NT2/D1 (cell line): ENCODE results near the gene ZNF205.

Experiments
- DNase-seq: peaks from one replicate; pipeline ENCODE4 v3.0.0-alpha.2; 2011; ENCODE audit warnings: low read depth, low spot score
- H3K27me3 ChIP-seq: 2 replicates; pipeline ENCODE4 v1.6.0; 2011; ENCODE audit warnings: mild to moderate bottlenecking; ENCODE audit not compliant: insufficient read length, insufficient read depth
- H3K36me3 ChIP-seq: 2 replicates; pipeline ENCODE4 v1.6.1; 2011; ENCODE audit warnings: mild to moderate bottlenecking, low read length, mixed read lengths; ENCODE audit not compliant: insufficient read depth, insufficient read length
- H3K4me1 ChIP-seq: 2 replicates; pipeline ENCODE4 v1.5.1; 2011; ENCODE audit not compliant: insufficient read depth, insufficient read length
- H3K4me3 ChIP-seq: 2 replicates; pipeline ENCODE4 v1.5.1; 2011; ENCODE audit warnings: low read depth; ENCODE audit not compliant: insufficient read length
- H3K9ac ChIP-seq: 2 replicates; pipeline ENCODE4 v1.6.0; 2011; ENCODE audit warnings: low read depth; ENCODE audit not compliant: insufficient read length
- H3K9me3 ChIP-seq: 2 replicates; pipeline ENCODE4 v1.5.1; 2011; ENCODE audit warnings: mild to moderate bottlenecking, low read length; ENCODE audit not compliant: insufficient read depth
- SUZ12 ChIP-seq: IDR thresholded peaks from 2 replicates; pipeline ENCODE4 v1.6.1; 2011; ENCODE audit not compliant: insufficient read length, insufficient read depth; ENCODE audit errors: extremely low read depth
- YY1 ChIP-seq: IDR thresholded peaks from 2 replicates; pipeline ENCODE4 v1.6.1; 2011; ENCODE audit not compliant: insufficient read length, insufficient read depth
- ZNF274 ChIP-seq: IDR thresholded peaks from 2 replicates; pipeline ENCODE4 v1.6.1; 2011; ENCODE audit warnings: mild to moderate bottlenecking, low read depth, low read length

The ZNF205 gene

DNA sequence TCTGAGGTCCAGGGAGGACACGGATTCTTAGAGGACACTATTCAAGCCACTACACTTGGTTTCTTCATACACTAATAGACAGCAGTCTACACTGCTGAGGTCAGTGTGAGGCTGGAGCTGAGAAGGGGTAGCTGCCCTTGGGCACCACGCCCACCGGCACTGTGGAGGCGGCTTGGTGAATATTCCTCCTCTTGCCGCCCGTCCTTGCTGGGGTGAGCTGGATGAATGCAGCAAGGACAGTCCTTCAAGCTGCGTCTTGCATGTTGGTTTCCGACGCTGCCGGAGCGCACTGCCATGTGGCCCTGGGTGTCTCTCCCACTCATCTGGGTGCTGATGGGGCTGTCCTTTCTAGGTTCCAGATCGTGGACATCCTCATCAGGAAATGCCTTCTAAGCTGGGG lies 2.6 kb downstream of the ZNF205 start:
- DNase-seq, result no peak
- Histone ChIP-seq H3K4me3 (no peak overlapping the region), H3K9ac (peak overlapping the region; percentile 38), H3K4me1 (peaks cover 13% of the 10 kb centered on the region), H3K27me3 (no peaks in the 10 kb centered on the region), H3K36me3 (peaks cover 59% of the 10 kb centered on the region), H3K9me3 (no peaks in the 10 kb centered on the region)
- TF ChIP-seq ZNF274 (no peak), YY1 (no peak), SUZ12 (no peak)

DNA sequence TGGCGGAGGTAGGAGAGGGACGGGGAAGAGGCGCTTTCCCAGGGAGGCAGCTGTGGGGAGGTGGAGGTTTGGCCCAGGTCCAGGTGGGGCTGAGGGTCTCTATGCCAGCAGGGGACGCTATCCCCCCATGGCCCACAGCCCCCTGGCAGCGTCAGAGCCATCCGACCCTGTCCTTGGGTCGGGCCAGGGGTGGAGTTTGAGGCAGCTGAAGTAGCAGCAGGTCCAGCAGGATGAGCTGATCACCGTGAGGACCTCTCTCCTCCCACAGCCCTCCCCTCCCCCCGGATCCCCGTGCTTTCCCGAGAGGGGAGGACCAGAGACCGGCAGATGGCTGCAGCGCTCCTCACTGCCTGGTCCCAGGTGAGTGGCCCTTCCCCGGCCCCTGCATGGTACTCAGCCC lies 3.2 kb downstream of the ZNF205 start:
- peaks cover 65% of the 10 kb centered on the region for H3K36me3 ChIP-seq
- H3K4me3 ChIP-seq, result no peak overlapping the region
- no peaks in the 10 kb centered on the region for H3K9me3 ChIP-seq
- no peak for TF ChIP-seq SUZ12
- TF ChIP-seq YY1, result no peak
- TF ChIP-seq ZNF274, result no peak
- H3K4me1 ChIP-seq, result peaks cover 13% of the 10 kb centered on the region
- H3K9ac ChIP-seq, result peak overlapping the region; percentile 38
- H3K27me3 ChIP-seq, result no peaks in the 10 kb centered on the region
- no peak for DNase-seq

DNA sequence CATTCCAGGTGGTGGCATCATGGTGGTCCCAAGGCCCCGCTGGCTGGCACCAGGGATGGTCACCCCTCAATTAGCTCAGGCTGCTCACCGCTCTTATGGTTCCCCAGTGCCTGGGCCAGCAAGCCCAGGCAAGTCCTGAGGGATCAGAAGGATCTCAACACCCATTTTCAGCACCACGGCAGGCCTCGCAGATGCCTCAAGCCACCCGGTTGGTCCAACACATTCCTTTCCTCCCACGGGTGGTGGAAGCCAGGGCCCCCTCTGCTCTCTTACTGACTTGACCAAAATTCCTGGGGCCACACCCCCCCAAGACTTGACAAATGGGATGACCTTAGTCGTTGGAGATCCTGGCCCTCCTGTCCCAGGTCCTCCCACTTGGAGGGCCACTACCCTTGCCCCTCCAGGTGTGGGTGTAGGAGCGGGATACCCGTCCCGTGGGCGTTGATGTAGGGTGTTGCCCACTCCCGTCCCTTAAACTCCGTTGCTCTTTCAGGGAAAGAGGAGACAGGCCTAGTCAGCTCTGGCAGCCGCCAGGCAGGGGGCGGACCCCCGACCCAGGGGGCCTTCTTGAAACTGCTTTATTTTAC lies 5.9 kb downstream of the ZNF205 start:
- Histone ChIP-seq H3K9me3 (no peaks in the 10 kb centered on the region), H3K9ac (no peak overlapping the region), H3K36me3 (peaks cover 70% of the 10 kb centered on the region), H3K4me1 (peaks cover 16% of the 10 kb centered on the region), H3K27me3 (no peaks in the 10 kb centered on the region), H3K4me3 (no peak overlapping the region)
- no peak for TF ChIP-seq ZNF274
- TF ChIP-seq YY1, result no peak
- no peak for TF ChIP-seq SUZ12
- no peak for DNase-seq

DNA sequence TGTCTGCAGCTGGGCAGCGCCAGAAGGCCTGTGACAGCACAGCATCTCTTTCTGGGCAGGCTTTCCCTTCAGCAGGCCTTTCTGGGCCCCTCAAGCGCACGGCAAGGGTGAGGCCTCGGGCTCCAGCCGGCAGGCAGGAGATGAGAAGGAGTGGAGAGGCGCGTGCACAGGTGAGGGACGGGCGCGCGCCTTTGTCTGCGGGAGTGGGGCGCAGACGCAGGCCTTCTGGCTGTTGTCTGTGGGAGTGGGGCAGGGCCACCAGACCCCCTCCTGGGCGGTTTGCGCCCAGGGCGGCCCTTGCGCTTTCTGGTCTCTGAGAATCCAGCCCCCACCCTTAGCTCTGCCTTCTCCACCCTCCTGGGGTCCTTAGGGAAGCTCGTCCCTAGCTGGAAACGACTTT lies 6.5 kb downstream of the ZNF205 start:
- TF ChIP-seq YY1, result no peak
- no peak for TF ChIP-seq ZNF274
- no peak for TF ChIP-seq SUZ12
- Histone ChIP-seq H3K4me3 (no peak overlapping the region), H3K36me3 (peaks cover 67% of the 10 kb centered on the region), H3K4me1 (peaks cover 14% of the 10 kb centered on the region), H3K9me3 (no peaks in the 10 kb centered on the region), H3K27me3 (no peaks in the 10 kb centered on the region), H3K9ac (no peak overlapping the region)
- DNase-seq, result no peak

DNA sequence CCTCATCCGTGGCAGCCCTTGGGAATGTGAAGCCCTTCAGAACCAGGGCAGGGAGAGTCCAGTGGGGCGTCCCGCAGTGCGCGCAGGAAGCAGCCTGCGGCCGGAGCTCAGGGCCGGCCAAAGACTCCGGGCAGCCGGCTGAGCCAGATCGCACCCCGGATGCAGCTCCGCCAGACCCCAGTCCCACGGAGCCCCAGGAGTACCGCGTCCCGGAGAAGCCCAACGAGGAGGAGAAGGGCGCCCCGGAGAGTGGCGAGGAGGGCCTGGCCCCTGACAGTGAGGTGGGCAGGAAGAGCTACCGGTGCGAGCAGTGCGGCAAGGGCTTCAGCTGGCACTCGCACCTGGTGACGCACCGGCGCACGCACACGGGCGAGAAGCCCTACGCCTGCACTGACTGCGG lies 6.9 kb downstream of the ZNF205 start:
- no peak overlapping the region for H3K9ac ChIP-seq
- peaks cover 14% of the 10 kb centered on the region for H3K4me1 ChIP-seq
- no peaks in the 10 kb centered on the region for H3K9me3 ChIP-seq
- no peak for DNase-seq
- H3K27me3 ChIP-seq, result no peaks in the 10 kb centered on the region
- TF ChIP-seq ZNF274 (no peak), YY1 (no peak), SUZ12 (no peak)
- H3K4me3 ChIP-seq, result no peak overlapping the region
- peaks cover 63% of the 10 kb centered on the region for H3K36me3 ChIP-seq

DNA sequence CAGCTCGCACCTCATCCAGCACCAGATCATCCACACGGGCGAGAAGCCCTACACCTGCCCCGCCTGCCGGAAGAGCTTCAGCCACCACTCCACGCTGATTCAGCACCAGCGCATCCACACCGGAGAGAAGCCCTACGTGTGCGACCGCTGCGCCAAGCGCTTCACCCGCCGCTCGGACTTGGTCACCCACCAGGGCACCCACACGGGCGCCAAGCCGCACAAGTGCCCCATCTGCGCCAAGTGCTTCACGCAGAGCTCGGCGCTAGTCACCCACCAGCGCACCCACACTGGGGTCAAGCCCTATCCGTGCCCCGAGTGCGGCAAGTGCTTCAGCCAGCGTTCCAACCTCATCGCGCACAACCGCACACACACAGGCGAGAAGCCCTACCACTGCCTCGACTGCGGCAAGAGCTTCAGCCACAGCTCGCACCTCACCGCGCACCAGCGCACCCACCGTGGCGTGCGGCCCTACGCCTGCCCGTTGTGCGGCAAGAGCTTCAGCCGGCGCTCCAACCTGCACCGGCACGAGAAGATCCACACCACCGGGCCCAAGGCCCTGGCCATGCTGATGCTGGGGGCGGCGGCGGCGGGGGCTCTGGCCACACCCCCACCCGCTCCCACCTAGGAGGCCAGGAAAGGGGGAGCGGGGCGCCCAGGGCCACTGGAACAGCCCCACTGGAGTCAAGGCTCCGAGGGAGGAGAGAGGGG lies 7.5 kb downstream of the ZNF205 start:
- TF ChIP-seq YY1 (no peak), ZNF274 (no peak), SUZ12 (no peak)
- Histone ChIP-seq H3K27me3 (no peaks in the 10 kb centered on the region), H3K9ac (no peak overlapping the region), H3K4me1 (peaks cover 14% of the 10 kb centered on the region), H3K4me3 (no peak overlapping the region), H3K9me3 (no peaks in the 10 kb centered on the region), H3K36me3 (peaks cover 57% of the 10 kb centered on the region)
- no peak for DNase-seq

DNA sequence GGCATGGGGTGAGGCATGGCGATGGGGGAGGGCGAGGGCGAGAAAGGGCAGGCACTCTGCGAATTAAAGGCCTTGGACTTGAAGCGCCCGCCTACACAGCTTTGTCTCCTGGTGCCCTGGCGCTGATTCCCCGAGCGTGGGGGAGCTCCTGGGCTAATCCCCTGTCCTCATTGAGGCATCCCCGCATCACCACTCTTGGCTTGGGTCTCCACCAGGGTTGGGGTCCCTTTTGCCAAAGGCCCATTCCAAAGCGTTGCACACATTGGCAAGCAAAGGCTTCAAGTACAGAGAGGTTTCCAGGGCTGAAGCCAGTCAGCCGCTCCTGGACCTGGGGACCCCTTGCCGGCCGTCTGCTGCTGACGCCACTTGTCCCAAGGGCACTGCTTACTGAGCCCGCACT lies 8.0 kb downstream of the ZNF205 start:
- no peak overlapping the region for H3K4me3 ChIP-seq
- DNase-seq, result no peak
- peaks cover 52% of the 10 kb centered on the region for H3K36me3 ChIP-seq
- no peaks in the 10 kb centered on the region for H3K9me3 ChIP-seq
- peaks cover 9% of the 10 kb centered on the region for H3K4me1 ChIP-seq
- H3K9ac ChIP-seq, result peak overlapping the region; percentile 42
- no peak for TF ChIP-seq ZNF274
- no peak for TF ChIP-seq YY1
- no peak for TF ChIP-seq SUZ12
- H3K27me3 ChIP-seq, result no peaks in the 10 kb centered on the region

DNA sequence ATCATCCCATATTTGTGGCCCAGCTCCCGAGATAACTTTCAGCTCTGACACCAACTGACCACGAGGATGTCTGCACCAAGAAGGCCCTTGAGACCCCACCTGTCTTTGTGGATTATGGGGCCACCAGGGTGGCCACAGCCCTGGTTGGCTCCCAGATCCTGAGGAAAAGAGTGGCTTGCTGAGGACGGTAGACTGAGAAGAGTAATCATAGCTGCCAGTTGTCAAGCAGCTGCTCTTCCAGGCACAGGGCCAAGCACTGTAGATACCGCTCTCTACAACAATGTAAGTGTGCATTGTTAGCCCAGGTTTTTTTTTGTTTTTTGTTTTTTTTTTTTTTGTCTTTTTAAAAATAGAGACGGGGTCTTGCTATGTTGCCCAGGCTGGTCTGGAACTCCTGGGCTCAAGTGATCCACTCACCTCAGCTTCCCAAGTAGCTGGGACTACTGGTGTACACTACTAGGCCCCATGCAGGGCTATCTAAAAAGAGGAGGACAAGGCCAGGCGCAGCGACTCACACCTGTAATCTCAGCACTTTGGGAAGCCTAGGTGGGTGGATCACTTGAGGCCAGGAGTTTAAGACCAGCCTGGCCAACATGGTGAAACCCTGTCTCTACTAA lies 9.6 kb downstream of the ZNF205 start:
- no peaks in the 10 kb centered on the region for H3K27me3 ChIP-seq
- no peak for TF ChIP-seq SUZ12
- TF ChIP-seq YY1, result no peak
- no peak for TF ChIP-seq ZNF274
- DNase-seq, result no peak
- H3K9me3 ChIP-seq, result no peaks in the 10 kb centered on the region
- peaks cover 8% of the 10 kb centered on the region for H3K4me1 ChIP-seq
- no peak overlapping the region for H3K4me3 ChIP-seq
- peaks cover 51% of the 10 kb centered on the region for H3K36me3 ChIP-seq
- H3K9ac ChIP-seq, result no peak overlapping the region
